D721Med (cell line): ENCODE measurements around the gene EPX.

Experiments
- DNase-seq: peaks from one replicate; pipeline ENCODE4 v3.0.0; 2011; ENCODE audit warnings: low spot score; ENCODE audit not compliant: insufficient read length
- FAIRE-seq: peaks from 2 replicates; lab custom pipeline; 2011; peaks lifted over from hg19 to GRCh38; lab: Jason Lieb, UNC
- CTCF ChIP-seq: IDR thresholded peaks from 2 replicates; pipeline ENCODE4 v1.5.1; 2012; ENCODE audit warnings: mild to moderate bottlenecking, control low read depth; ENCODE audit not compliant: insufficient read depth; ENCODE audit errors: missing control alignments

Gene EPX

GRCh38 chr17:58244963-58245362 lies 52.4 kb downstream of the EPX start:
- FAIRE-seq (no peak), DNase-seq (peak; percentile 55)
- no peak for TF ChIP-seq CTCF

- FAIRE-seq: no peak
- DNase-seq: no peak
- TF ChIP-seq CTCF: no peak
These were observed 53.0 kb downstream of the EPX start for GRCh38 chr17:58245428-58246103.

- FAIRE-seq (no peak), DNase-seq (no peak)
- TF ChIP-seq CTCF: no peak
These were observed 53.7 kb downstream of the EPX start for GRCh38 chr17:58246104-58246740.

- DNase-seq: no peak
- FAIRE-seq: no peak
- no peak for TF ChIP-seq CTCF
These were observed 54.3 kb downstream of the EPX start for GRCh38 chr17:58246781-58247180.

- FAIRE-seq (no peak), DNase-seq (no peak)
- no peak for TF ChIP-seq CTCF
These were observed 55.2 kb downstream of the EPX start for GRCh38 chr17:58247511-58248363.

GRCh38 chr17:58248955-58249269 lies 56.4 kb downstream of the EPX start:
- no peak for TF ChIP-seq CTCF
- no peak for FAIRE-seq
- no peak for DNase-seq
